ENCODE results near the gene MYLK.

- TF ChIP-seq CTCF (IDR thresholded peaks at IDR 0.05; ENCODE audit: low read depth, low read length, missing input control), result no peak
- TF ChIP-seq EGR1 (IDR thresholded peaks at IDR 0.05; ENCODE audit: low read depth in 2 of 2), result no peak
- no peak for TF ChIP-seq RAD21 (IDR thresholded peaks at IDR 0.05)
Observed at GRCh38 chr3:123734527-123734902, 149.6 kb downstream of the MYLK start.

Measured in liver (tissue), 3 donors.